Pancreas (tissue), 10 donors: ENCODE measurements around the gene WDR27. TPM values are rescaled to one million over a fixed set of nuclear protein-coding genes. Genes with fewer than 3 reads are reported as not detected.

ENCODE experiments used
- ATAC-seq, 4 donors: fragments of 200-7000 bp; cut with Tn5 transposase; one replicate each; pipeline versions ENCODE4 v1.8.0 to v1.9.1; 2020; ENCODE audit warnings: mild to moderate bottlenecking in 4 of 4, moderate library complexity in 4 of 4
- DNase-seq, 6 donors: peaks; one replicate each; pipeline ENCODE4 v3.0.0-alpha.2; 2020
- FAIRE-seq: peaks from 2 replicates; lab custom pipeline; 2012; peaks lifted over from hg19 to GRCh38; lab: Jason Lieb, UNC
- H3K27ac ChIP-seq, 4 donors: fragments of 200-600 bp; sonication (generic); 1 replicate in 3 of 4; 2 replicates in 1 of 4; pipeline versions ENCODE4 v1.5.0 to v1.8.0; 2020
- H3K27me3 ChIP-seq, 4 donors: fragments of 200-600 bp; one replicate each; pipeline ENCODE4 v1.8.0; 2021
- H3K36me3 ChIP-seq, 3 donors: fragments of 200-600 bp; sonication (generic) in 1 of 3; one replicate each; pipeline versions ENCODE4 v1.5.0 to v1.8.0; 2020 to 2021
- H3K4me1 ChIP-seq, 3 donors: fragments of 200-600 bp; one replicate each; pipeline ENCODE4 v1.8.0; 2021
- H3K4me3 ChIP-seq, 4 donors: fragments of 200-600 bp; sonication (generic) in 2 of 4; one replicate each; pipeline versions ENCODE4 v1.5.0 to v1.8.0; 2020 to 2021
- H3K9me3 ChIP-seq, 4 donors: fragments of 200-600 bp; one replicate each; pipeline ENCODE4 v1.8.0; 2021
- WGBS, 2 donors: extraction: QIAGEN DNeasy Blood & Tissue Kit; methylation state at CpG; one replicate each; pipeline ENCODE4 v1.1.7; 2013; 5-methylcytosine and 5-hydroxymethylcytosine counted together
- intact Hi-C, 3 donors: fragments of 100-400 bp; cut with DNase I; formaldehyde crosslinking; loops; one replicate each; pipeline versions ENCODE4 v1.11.1 to v1.14.2; 2022
- polyA plus RNA-seq, 2 donors: library from polyadenylated mRNA; stranded (reverse); fragments of 200-250 nt; gene quantifications; one replicate each; pipeline ENCODE4 v1.2.3, GENCODE V29; 2013
- total RNA-seq, 6 donors: library from RNA; stranded (reverse); fragmentation: NEBNext Ultra II Directional in 4 of 6; extraction: Animal tissue kit (Norgen Biotek cat#: 25700) in 4 of 6; gene quantifications; one replicate each; pipeline versions ENCODE4 v1.2.1 to v1.2.4, GENCODE V29; 2021 to 2023
- TF ChIP-seq, protein P1 (sequence below), 4 donors: fragments of 200-600 bp; sonication (generic) in 3 of 4; IDR thresholded peaks; one replicate each; pipeline versions ENCODE4 v1.5.0 to v1.8.0; 2021; ENCODE audit warnings: antibody characterized with exemption in 4 of 4
- donor health status: healthy with polysubstance abuse.
- donor health status: DM: no; HTN: no; CAD: no; lungs with moderate emphysema.
- donor health status: DM: no; HTN: no; CAD: no.
- donor health status: control.
- donor health status: control.
- donor health status: Bipolar disorder and iron deficiency.
- donor health status: DM: yes; HTN: yes; CAD: no.
- donor health status: DM: no; HTN: no; CAD: no.
- donor health status: DM: no; HTN: no; CAD: no.
- donor health status: DM: yes; HTN: yes; CAD: no.

WDR27 gene
- total and polyA plus RNA-seq, 8 donors = 9.6 to 43.1 (median 16.4) TPM

DNA sequence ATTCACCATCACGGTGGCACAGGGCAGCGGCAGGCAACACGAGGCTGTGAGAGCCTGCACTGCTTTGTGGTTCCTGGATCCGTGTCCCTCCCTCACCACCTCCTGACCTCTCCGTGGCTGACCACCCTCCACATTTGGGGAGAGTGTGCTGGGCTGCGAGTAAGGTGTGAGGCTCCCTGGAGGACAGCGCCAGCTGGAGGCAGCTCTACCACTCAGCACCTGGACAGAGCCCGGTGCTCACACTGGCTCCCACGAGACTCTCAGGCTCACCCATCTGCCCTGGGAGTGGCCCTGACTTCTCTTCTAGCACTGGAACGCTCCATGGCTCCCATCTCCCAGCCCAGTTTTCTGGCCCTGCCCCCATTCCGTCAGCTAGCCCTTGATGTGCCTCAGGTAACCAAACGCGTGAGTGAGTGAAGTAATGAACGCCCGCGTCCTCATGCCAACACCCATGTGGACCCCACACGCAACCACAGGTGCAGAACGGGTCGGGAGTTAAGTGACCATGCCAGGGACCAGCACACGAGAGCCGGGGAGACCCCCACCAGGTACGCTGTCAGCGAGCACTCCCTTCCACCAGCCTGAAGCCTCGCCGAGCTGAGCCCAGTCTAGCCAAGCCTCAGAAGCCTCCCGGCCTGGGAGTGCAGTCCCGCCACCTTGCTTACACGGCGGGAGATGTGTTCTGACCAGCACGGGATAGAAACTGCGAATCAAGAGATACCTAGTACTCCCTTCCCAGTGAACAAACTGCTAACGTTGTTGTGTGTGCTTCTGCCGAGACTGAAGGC is 137.2 kb downstream of the WDR27 start:
- no peak overlapping the region for H3K4me3 ChIP-seq
- no peaks in the 10 kb centered on the region for H3K4me1 ChIP-seq
- no peaks in the 10 kb centered on the region for H3K27me3 ChIP-seq
- H3K27ac ChIP-seq = no peak overlapping the region
- 90% methylated on average over 33 of the region's 33 CpGs for WGBS, 2 donors
- no peak for ATAC-seq
- DNase-seq = no peak
- TF ChIP-seq, protein P1, sequence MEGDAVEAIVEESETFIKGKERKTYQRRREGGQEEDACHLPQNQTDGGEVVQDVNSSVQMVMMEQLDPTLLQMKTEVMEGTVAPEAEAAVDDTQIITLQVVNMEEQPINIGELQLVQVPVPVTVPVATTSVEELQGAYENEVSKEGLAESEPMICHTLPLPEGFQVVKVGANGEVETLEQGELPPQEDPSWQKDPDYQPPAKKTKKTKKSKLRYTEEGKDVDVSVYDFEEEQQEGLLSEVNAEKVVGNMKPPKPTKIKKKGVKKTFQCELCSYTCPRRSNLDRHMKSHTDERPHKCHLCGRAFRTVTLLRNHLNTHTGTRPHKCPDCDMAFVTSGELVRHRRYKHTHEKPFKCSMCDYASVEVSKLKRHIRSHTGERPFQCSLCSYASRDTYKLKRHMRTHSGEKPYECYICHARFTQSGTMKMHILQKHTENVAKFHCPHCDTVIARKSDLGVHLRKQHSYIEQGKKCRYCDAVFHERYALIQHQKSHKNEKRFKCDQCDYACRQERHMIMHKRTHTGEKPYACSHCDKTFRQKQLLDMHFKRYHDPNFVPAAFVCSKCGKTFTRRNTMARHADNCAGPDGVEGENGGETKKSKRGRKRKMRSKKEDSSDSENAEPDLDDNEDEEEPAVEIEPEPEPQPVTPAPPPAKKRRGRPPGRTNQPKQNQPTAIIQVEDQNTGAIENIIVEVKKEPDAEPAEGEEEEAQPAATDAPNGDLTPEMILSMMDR (IDR thresholded peaks at IDR 0.05) = no peak
- no peaks in the 10 kb centered on the region for H3K36me3 ChIP-seq
- no peak for FAIRE-seq
- intact Hi-C loops = no loop called here
- no peaks in the 10 kb centered on the region for H3K9me3 ChIP-seq

GRCh38 chr6:169561665-169562064 is 140.2 kb downstream of the WDR27 start:
- FAIRE-seq (no peak), ATAC-seq (no peak), DNase-seq (no peak)
- intact Hi-C loops = no loop called here
- no peaks in the 10 kb centered on the region for H3K27me3 ChIP-seq
- H3K27ac ChIP-seq = no peak overlapping the region
- H3K36me3 ChIP-seq = peaks cover 0 to 3% (median 0%) of the 10 kb centered on the region in 3 donors
- 92 to 96% methylated on average over 1 of the region's 1 CpG for WGBS, 2 donors
- H3K4me1 ChIP-seq = no peaks in the 10 kb centered on the region
- TF ChIP-seq, protein P1 (IDR thresholded peaks at IDR 0.05) = no peak
- H3K4me3 ChIP-seq = no peak overlapping the region
- H3K9me3 ChIP-seq = no peaks in the 10 kb centered on the region

- no peak overlapping the region for H3K4me3 ChIP-seq
- intact Hi-C loops = no loop called here
- H3K9me3 ChIP-seq = no peaks in the 10 kb centered on the region
- H3K4me1 ChIP-seq = no peaks in the 10 kb centered on the region
- no peak for ATAC-seq
- DNase-seq = no peak
- FAIRE-seq = no peak
- WGBS, 2 donors = 87 to 99% methylated on average over 10 of the region's 10 CpGs
- H3K36me3 ChIP-seq = peaks cover 0 to 3% (median 0%) of the 10 kb centered on the region in 3 donors
- H3K27me3 ChIP-seq = no peaks in the 10 kb centered on the region
- no peak overlapping the region for H3K27ac ChIP-seq
- TF ChIP-seq, protein P1 (IDR thresholded peaks at IDR 0.05) = no peak
Observed at GRCh38 chr6:169559592-169559991, 142.2 kb downstream of the WDR27 start.

- FAIRE-seq = no peak
- intact Hi-C loops = no loop called here
- H3K4me3 ChIP-seq = no peak overlapping the region
Observed at GRCh38 chr6:169558774-169559441, 142.9 kb downstream of the WDR27 start.

More at GRCh38 chr6:169558774-169559441, 142.9 kb downstream of the WDR27 start:
- DNase-seq (no peak), ATAC-seq (no peak)
- WGBS, 2 donors = 90 to 95% methylated on average over 9 of the region's 9 CpGs
- Histone ChIP-seq H3K4me1 (no peaks in the 10 kb centered on the region), H3K36me3 (peaks cover 0 to 3% (median 0%) of the 10 kb centered on the region in 3 donors), H3K27me3 (no peaks in the 10 kb centered on the region), H3K9me3 (no peaks in the 10 kb centered on the region), H3K27ac (no peak overlapping the region)
- TF ChIP-seq, protein P1 (IDR thresholded peaks at IDR 0.05) = no peak
